GM18870 (cell line): ENCODE results near the gene MED27.

Experiments
- ATAC-seq: cut with Tn5 transposase; IDR thresholded peaks from one replicate; pipeline ENCODE4 v1.9.1; 2021; ENCODE audit warnings: moderate library complexity; ENCODE audit not compliant: unreplicated experiment

The MED27 gene

DNA sequence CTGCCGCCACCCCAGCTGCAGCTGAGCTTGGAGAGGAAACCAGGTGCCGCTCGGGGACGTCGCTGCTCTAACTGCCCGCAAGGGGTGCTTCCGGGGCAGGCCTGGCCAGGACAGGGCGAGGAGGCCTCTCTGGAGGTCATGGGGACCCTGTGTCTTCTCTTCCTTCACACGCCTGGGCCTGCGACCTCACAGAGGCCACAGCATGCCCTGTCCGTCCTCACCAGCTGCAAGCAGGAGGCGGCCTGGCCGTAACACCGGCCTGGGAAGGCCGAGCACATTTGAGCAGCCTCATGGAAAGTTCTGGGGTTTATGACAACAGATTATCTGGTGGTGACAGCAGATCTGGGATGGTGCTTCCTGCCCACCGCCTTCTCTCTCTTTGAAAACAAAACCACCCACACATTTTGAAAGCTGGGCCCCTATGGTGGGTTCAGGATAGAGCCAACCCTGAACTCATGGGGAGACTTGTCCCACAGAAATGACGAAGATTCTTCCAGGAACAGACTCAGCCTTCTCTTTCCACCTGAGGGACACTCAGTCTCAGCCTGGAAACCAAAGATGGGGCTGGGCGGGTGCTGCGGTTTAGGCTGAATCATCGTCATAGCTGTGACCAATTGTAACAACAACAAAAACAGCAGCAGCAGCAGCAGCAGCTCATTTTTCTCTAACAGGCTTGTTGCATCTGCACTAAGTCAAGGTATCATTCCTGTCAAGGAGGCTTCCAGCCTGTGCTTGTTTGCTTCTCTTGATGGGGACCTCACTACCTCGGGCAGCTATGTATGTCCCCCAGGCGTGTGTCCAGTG, 240.2 kb downstream of the MED27 start:
- no peak for ATAC-seq

DNA sequence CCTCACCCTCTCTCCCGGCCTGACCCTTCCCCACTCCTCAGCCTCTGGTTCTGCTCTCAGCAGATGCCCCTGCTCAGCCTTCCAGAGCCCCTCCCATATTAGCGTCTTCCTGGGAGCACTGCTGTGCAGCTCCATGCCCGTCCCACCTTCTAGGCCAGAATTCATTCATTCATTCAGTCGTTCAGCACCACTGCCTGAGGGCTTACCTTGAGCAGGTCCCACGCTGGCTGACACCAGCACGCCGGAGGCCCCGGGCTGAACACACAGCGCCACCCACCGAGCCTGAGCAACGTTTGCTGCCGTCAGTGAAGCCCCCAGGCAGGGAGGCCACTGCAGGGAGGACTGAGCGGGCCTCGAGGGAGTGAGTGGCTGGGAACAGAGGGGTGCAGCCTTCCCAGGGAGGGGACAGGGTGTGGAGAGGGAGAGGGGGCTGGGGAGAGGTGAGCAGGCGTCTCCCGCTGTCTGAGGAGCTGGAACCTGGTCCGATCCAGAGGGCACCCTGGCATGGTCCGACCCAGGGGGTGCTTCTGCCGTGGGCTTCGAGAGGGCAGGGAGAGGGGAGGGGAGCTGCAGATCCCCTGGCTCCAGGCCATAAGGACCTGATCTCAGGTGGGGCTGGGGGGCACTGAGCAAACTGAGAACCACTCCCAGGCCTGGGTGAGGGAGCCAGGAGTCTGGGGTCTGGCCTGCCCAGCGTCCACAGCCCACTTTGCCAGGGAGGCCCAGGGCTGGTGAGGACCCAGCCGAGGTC, 241.0 kb downstream of the MED27 start:
- no peak for ATAC-seq

DNA sequence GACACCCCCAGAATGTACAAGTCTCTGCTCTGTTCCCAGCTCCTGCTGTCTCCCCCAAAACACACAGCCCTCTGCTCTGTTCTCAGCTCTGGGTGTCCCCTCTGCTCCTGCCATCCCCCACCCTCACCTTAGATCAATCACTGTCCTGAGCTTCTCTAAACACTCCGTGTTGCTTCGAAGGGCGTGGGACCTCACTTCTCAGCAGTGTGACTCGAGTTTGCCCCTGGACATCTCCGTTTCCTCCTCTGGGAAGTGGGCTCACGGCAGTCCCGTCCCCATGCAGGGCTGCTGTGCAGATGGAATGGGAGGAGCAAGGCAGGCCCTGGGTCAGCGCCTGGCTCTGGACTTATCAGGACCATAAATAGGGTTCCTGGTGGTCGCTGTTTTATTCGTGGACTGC, 241.8 kb downstream of the MED27 start:
- ATAC-seq = no peak

DNA sequence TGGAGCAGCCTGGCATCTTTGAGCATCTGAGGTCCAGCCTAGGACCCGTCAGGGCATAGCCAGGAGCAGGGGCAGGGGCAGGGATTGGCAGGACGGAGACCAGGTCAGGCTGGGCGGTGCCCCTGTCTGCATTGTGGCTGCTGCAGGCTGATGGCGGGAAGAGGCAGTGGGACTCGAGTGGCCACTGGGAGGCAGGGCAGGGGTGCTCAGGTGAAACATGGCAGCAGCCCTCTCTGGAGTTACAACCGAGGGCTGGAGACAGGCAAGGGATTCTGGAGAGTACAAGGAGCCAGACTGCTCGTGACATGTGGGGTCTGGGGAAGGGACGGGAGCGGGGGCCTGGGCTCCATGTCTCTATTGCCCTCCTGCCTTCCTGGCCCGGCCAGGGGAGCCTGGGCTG, 242.4 kb downstream of the MED27 start:
- ATAC-seq = no peak

DNA sequence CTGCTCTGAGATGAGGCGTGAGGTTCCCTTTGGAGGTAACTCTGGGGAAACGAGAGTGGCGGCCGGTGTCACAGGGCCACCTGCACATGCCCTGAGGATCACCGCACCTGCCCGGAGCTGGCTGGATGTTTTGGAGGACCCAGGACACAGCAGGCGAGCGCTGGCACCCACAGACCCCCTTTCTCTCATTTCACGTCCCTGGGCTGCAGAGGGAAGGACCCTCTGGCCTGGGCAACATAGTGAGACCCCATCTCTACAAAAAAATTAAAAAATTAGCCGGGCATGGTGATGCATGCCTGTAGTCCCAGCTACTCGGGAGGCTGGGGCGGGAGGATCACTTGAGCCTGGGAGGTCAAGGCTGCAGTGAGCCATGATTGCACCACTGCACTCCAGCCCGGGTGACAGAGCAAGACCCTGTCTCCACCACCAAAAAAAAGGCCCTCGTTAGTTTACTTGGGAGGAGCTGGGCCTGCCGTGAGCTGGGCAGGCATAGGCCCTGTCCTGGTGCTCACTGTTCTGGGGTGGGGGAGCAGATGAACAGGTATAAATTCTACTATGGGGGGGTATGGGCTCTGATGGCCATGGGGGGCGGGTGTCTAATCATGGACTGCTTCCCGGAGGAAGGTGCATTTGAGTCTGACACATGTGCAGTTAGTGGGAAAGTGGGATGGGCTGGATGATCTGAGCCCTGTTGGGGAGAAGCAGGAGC, 242.9 kb downstream of the MED27 start:
- no peak for ATAC-seq

DNA sequence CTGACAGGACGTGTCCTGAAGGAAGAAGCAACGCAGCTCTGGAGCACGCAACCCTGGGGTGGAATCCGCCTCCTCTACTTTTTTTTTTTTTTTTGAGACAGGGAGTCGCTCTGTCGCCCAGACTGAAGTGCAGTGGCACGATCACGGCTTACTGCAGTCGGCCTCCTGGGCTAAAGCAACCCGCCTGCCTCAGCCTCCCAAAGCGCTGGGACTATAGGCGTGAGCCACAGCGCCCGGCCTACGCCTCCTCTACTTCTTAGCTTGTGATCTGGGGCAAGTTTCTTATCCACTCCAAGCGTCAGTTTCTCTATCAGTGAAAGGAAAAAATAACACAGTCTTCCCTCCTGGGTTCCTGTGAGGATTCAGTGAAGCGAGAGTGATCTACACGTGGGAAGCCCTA, 243.6 kb downstream of the MED27 start:
- ATAC-seq = no peak

DNA sequence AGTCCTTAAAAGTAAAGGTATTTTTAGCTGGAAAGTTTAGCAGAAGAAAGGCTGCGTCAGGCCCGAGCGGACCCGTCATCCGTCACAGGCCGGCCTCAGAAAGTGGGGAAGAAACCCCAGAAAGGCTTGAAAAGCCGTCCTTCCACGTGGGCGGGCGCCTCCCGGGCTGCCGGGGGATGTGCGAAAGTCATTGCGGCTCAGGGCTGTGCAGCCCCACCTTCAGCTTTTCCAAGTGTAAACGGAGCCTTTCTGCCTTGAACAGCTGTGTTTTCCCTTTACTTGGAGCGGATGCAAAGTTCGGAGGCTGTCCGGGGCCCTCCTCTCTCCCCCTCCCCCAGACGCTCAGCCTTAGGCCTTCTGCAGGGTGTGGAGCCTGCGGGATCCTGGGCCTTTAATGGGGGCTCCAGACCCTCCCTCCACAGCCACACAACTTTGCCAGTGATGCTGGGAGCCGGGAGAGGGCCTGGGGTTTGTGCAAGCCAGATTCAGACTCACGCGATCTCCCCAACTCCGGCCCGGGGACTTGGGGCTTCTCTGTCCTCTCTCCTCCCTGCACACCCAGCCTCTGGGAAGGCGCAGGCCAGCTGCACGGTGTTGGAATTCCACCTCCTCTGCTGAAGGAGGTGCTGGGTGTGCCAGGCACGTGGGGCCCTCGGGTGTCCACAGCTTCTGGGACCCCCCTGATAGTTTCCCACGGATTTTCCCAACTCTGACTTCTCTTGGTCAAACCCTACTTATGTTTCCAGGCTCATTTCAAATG, 244.3 kb downstream of the MED27 start:
- no peak for ATAC-seq

DNA sequence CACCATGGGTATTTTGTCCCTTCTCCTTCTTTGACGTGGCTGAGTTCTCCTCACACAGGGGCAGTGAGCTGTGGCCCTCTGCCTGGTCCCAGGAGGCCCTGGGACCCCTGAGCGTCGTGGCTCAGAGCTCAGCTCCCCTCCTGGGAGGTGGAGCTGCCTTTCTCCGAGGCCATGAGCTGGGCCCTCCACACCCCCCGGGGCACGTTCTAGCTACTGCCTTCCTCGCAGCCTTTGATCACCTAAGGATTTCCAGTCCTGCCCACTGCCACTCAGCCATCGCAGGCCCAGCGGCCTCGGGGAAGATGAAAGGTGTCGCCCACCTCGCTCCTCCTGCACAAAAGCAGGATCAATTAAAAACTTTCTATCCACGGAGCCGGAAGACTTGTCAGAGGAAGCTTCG, 244.9 kb downstream of the MED27 start:
- no peak for ATAC-seq

DNA sequence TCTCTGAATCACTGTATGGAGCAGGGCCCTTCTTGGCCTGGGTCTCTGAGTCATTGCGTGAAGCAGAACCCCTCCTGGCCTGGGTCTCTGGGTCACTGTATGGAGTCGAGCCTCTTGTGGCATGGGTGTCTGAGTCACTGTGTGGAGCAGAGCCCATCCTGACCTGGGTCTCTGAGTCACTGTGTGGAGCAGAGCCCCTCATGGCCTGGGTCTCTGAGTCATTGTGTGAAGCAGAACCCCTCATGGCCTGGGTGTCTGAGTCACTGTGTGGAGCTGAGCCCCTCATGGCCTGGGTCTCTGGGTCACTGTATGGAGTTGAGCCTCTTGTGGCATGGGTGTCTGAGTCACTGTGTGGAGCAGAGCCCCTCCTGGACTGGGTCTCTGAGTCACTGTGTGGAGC, 245.8 kb downstream of the MED27 start:
- no peak for ATAC-seq

DNA sequence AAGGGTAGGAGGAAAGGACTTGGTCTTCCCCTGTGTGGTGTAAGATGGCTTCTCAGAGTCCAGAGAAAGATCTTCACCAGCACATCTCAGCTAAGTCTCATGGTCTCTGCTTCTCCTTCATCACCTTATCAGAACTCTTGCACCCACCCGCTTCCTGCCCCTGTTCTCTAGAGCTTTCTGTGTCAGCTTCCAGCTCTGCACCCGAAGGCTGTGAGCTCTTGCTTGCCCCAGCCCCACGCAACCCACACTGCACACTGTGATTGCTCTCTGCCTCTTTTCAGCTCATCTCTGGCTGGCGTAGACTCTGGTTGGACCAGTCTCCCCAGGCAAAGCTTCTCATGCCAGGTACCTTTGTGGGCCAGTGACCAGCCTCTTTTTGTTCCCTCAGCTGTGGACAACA, 246.6 kb downstream of the MED27 start:
- ATAC-seq = no peak

DNA sequence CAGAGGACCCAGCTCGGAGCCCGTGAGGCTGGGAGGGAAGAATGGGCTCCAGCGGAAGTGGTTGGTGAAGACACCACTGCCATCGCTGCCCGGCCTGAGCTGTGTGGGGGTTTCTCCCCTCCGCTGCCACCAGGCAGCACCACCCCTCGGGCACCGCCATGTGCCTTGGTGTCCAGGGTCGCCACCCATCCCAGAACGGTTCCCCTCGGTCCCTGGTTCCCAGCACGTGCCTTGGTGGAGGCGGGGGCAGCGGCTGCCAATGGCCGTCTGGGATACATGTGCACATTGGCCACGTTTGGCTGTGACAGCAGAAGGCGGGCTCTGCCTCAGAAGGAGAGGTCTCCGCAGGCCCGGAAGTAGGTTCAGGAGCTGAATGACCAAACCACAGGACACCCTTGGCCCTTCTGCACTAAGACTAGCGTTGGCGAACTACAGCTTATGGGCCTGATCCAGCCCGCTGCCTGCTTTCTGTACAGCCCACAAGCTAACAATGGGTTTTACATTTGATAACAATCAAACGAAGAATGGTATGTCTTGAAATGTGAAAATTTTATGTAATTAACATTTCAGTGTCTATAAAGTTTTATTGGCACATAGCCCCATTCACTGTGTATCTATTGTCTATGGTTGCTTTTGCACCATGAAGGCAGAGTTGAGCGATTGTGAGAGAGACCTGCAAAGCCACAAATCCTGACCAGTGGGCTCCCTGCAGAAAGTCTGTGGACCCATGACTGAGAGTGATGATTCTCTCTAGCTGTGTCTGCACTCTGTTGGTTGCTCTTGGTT, 248.1 kb downstream of the MED27 start:
- ATAC-seq = no peak

DNA sequence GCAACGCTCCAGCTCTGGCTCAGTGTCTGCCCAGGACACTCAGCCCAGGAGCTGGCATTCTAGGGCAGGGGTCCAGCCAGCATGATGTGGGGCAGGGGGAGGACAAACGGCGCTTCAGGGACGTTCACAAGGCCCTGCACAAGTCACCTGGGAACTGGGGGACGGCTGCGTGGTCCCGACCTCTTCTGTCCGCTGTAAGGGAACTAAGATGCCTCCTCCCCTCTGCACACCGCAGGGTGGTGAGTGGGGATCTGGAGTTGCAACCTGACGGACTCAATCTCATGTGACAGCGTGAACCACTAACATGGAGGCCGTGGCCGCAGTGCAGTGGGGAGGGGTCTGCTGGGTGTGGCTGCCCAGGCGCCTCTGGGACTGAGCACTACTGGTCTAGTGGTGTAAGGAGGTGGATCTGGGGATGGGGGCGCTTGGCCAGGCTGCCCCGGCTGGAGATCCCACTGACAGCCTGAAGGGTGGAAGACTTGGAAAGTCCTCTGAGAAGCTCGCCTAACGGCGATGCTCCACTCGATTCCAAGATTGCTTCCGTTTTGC, 251.8 kb downstream of the MED27 start:
- ATAC-seq = no peak

DNA sequence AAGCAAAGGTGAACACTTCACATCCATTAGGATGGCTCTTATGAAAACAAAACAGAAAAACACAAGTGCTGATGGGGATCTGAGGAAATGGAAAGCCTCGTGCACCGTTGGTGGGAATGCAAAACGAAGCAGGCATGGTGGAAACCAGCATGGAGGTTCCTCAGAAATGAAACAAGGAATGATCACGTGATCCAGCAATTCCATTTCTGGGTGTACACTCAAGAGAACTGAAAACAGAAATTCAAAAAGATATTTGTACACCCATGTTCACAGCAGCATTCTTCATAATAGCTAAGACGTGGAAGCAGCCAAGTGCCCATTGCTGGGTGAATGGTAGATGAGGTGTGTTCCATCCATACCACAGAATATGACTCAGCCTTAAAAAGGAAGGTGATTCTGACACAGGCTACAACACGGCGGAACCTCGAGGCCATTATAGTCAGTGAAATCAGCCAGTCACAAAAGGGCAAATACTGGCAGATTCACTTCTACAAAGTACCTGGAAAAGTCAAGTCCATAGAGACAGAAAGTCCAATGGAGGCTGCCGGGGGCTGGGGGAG, 252.6 kb downstream of the MED27 start:
- no peak for ATAC-seq

DNA sequence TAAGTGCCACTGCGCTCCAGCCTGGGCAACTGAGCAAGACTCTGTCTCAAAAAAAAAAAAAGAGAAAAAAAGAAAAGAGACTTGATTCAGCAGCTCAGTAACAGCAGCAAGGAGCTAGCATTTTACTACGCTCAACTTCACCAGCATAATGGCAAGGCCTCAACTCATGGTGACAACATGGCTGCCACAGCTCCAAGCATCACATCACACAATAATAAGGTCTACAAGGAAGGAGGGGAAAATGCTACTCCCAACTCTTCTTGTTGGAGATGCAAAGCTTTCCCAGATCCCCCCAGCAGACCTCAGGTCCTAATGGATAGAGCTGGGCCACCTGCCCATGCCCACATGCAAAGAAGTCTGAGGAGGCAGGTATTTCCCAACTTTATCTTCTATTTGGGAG, 253.6 kb downstream of the MED27 start:
- ATAC-seq = no peak

DNA sequence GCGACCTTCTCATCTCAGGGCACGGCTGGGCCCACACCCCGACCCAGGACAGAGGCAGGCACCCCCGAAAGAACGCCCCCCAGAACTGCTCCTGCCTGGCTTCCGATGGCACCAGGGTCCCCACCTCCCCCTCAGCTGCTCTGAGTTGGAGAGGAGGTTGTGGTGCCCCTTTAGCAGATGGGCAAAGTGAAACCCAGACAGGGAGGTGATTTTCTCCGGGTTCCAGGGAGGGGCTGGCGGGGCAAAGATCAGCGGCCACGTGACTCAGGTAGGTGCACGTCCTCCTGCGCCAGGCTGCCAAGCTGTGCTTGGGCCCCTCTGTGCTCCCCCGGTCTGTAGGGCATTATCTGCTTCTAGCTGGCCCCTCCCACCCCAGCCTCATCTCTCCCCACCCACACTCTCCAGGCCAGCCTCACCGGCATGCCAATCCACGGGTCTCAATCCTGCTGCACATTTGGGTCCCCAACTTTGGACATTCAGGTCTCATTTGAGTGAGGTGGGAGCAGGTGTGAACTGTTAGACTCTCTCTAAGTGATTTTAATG, 254.6 kb downstream of the MED27 start:
- ATAC-seq = no peak

DNA sequence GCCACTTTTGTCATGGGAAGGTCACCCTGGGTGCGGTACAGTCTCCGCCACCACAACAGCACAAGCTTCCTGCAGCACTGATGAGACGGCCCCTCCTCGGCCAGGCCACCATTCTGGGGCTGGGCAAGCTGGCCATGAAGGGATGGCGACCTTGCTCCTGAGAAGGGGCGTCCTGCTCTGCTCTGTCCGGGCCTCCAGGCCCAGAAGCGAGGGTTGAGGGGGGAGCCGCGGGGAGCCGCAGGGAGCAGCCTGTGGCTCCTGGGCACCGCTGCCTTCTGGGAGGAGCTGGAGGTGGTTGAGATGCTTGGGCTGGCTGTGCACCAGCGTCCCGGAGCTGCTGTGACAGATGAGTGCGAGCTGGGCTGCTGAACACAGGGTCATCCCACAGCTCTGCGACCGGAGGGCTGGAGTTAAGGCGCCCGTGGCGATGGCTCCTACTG, 255.5 kb downstream of the MED27 start:
- ATAC-seq = no peak

DNA sequence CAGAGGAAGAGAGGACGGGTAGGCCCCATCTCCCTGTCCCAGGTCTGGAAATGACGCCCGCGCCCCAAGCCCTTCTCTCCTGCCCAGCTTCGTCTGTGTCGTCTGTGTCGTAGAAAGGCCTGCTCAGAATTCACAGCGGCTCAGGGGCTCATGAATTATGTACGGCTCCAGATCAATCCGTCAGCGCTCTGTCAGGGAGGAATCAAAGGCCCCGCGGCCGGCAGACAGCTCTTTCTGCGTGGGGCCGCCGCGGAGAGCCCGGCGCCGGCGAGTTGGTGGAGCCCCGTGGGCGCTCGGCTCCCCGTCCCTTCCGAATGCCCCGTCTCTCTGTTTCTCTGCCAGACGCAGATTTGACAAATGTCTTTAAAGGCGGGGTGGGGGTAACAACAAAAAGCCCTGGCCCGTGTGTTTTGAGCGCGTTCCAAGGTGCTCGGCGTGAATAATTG, 255.9 kb downstream of the MED27 start:
- ATAC-seq = no peak

DNA sequence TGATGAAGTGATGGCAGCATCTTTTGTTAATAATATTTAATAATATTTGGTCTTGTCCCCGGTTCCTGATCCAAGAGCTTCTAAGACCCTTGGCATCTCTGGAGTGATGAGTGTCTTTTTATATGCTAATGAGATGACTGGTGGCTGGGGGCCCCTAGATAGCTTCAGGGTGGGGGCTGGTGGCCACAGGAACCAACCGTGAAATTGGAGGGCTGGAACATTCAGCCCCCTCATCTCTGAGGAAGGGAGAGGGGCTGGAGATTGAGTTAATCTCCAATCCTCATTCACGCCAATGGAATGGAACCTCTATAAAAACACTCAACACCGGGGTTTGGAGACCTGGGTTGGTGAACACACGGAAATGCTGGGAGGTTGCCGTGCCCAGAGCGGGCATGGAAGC, 261.6 kb downstream of the MED27 start:
- no peak for ATAC-seq

DNA sequence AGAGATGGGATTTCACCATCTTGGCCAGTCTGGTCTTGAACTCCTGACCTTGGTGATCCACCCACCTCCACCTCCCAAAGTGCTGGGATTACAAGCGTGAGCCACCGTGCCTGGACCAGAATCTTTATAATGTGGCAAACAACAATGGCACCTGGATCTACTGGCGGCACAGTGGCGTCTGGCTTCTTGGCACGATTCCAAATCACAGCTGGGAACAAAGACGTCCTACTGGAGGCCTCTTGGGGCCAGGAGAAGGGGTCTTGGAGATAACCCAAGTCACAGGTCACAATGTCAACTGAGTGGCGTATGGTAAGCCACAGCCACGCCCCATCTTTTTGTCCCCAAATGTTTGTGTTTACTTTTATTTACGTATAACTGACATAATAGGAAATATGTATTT, 262.0 kb downstream of the MED27 start:
- no peak for ATAC-seq
